Measurements from ENCODE around the gene QRFP.

QRFP gene

GRCh38 chr9:130880599-130881220, 15.9 kb downstream of the QRFP start:
- DNase-seq (ENCODE audit: insufficient read length, low spot score) (no peak), FAIRE-seq (no peak)
- TF ChIP-seq POLR2A (IDR thresholded peaks at IDR 0.05; ENCODE audit: low read depth, low read length): no peak
- no peak for TF ChIP-seq PAX5 (IDR thresholded peaks at IDR 0.05; ENCODE audit: insufficient read depth, low read length, severe bottlenecking)
- no peak for TF ChIP-seq POLR2AphosphoS5 (IDR thresholded peaks at IDR 0.05; ENCODE audit: low read depth, low read length)
- no peak for TF ChIP-seq POU2F2 (IDR thresholded peaks at IDR 0.05; ENCODE audit: low read depth, low read length)
- no peak for TF ChIP-seq SPI1 (IDR thresholded peaks at IDR 0.05; ENCODE audit: low read depth, low read length)
- TF ChIP-seq TAF1 (IDR thresholded peaks at IDR 0.05; ENCODE audit: low read depth, low read length): no peak

- no peak for FAIRE-seq
- TF ChIP-seq PAX5 (IDR thresholded peaks at IDR 0.05; ENCODE audit: insufficient read depth, low read length, severe bottlenecking) (no peak), POU2F2 (IDR thresholded peaks at IDR 0.05; ENCODE audit: low read depth, low read length) (no peak), TAF1 (IDR thresholded peaks at IDR 0.05; ENCODE audit: low read depth, low read length) (no peak), POLR2AphosphoS5 (IDR thresholded peaks at IDR 0.05; ENCODE audit: low read depth, low read length) (no peak), SPI1 (IDR thresholded peaks at IDR 0.05; ENCODE audit: low read depth, low read length) (no peak), POLR2A (IDR thresholded peaks at IDR 0.05; ENCODE audit: low read depth, low read length) (no peak)
- DNase-seq (ENCODE audit: insufficient read length, low spot score): no peak
Measured at GRCh38 chr9:130879863-130880411, 16.7 kb downstream of the QRFP start.

- DNase-seq (ENCODE audit: insufficient read length, low spot score) (no peak), FAIRE-seq (no peak)
- TF ChIP-seq PAX5 (IDR thresholded peaks at IDR 0.05; ENCODE audit: insufficient read depth, low read length, severe bottlenecking) (no peak), POLR2A (IDR thresholded peaks at IDR 0.05; ENCODE audit: low read depth, low read length) (no peak), POLR2AphosphoS5 (IDR thresholded peaks at IDR 0.05; ENCODE audit: low read depth, low read length) (no peak)
Measured at GRCh38 chr9:130878295-130878694, 18.3 kb downstream of the QRFP start.

GRCh38 chr9:130877300-130877699, 19.3 kb downstream of the QRFP start:
- DNase-seq (ENCODE audit: insufficient read length, low spot score) (no peak), FAIRE-seq (no peak)
- TF ChIP-seq TAF1 (IDR thresholded peaks at IDR 0.05; ENCODE audit: low read depth, low read length) (no peak), SPI1 (IDR thresholded peaks at IDR 0.05; ENCODE audit: low read depth, low read length) (no peak), PAX5 (IDR thresholded peaks at IDR 0.05; ENCODE audit: insufficient read depth, low read length, severe bottlenecking) (no peak), POLR2AphosphoS5 (IDR thresholded peaks at IDR 0.05; ENCODE audit: low read depth, low read length) (no peak), POLR2A (IDR thresholded peaks at IDR 0.05; ENCODE audit: low read depth, low read length) (no peak)

GRCh38 chr9:130874783-130875182, 21.8 kb downstream of the QRFP start:
- TF ChIP-seq PAX5 (IDR thresholded peaks at IDR 0.05; ENCODE audit: insufficient read depth, low read length, severe bottlenecking): no peak
- TF ChIP-seq SPI1 (IDR thresholded peaks at IDR 0.05; ENCODE audit: low read depth, low read length): no peak
- no peak for TF ChIP-seq TAF1 (IDR thresholded peaks at IDR 0.05; ENCODE audit: low read depth, low read length)
- TF ChIP-seq POLR2A (IDR thresholded peaks at IDR 0.05; ENCODE audit: low read depth, low read length): no peak
- no peak for TF ChIP-seq POU2F2 (IDR thresholded peaks at IDR 0.05; ENCODE audit: low read depth, low read length)
- no peak for TF ChIP-seq POLR2AphosphoS5 (IDR thresholded peaks at IDR 0.05; ENCODE audit: low read depth, low read length)
- no peak for FAIRE-seq
- no peak for DNase-seq (ENCODE audit: insufficient read length, low spot score)

- FAIRE-seq: no peak
- no peak for DNase-seq (ENCODE audit: insufficient read length, low spot score)
- no peak for TF ChIP-seq PAX5 (IDR thresholded peaks at IDR 0.05; ENCODE audit: insufficient read depth, low read length, severe bottlenecking)
- TF ChIP-seq POLR2A (IDR thresholded peaks at IDR 0.05; ENCODE audit: low read depth, low read length): no peak
- TF ChIP-seq POU2F2 (IDR thresholded peaks at IDR 0.05; ENCODE audit: low read depth, low read length): no peak
- no peak for TF ChIP-seq POLR2AphosphoS5 (IDR thresholded peaks at IDR 0.05; ENCODE audit: low read depth, low read length)
- no peak for TF ChIP-seq SPI1 (IDR thresholded peaks at IDR 0.05; ENCODE audit: low read depth, low read length)
- TF ChIP-seq TAF1 (IDR thresholded peaks at IDR 0.05; ENCODE audit: low read depth, low read length): no peak
Measured at GRCh38 chr9:130873966-130874365, 22.6 kb downstream of the QRFP start.

GRCh38 chr9:130872912-130873503, 23.6 kb downstream of the QRFP start:
- FAIRE-seq (no peak), DNase-seq (ENCODE audit: insufficient read length, low spot score) (no peak)

GRCh38 chr9:130872508-130872907, 24.1 kb downstream of the QRFP start:
- FAIRE-seq: no peak
- TF ChIP-seq POU2F2 (IDR thresholded peaks at IDR 0.05; ENCODE audit: low read depth, low read length): no peak
- TF ChIP-seq SPI1 (IDR thresholded peaks at IDR 0.05; ENCODE audit: low read depth, low read length): no peak
- no peak for TF ChIP-seq POLR2AphosphoS5 (IDR thresholded peaks at IDR 0.05; ENCODE audit: low read depth, low read length)
- TF ChIP-seq POLR2A (IDR thresholded peaks at IDR 0.05; ENCODE audit: low read depth, low read length): no peak
- TF ChIP-seq TAF1 (IDR thresholded peaks at IDR 0.05; ENCODE audit: low read depth, low read length): no peak
- no peak for TF ChIP-seq PAX5 (IDR thresholded peaks at IDR 0.05; ENCODE audit: insufficient read depth, low read length, severe bottlenecking)
- no peak for DNase-seq (ENCODE audit: insufficient read length, low spot score)

More at GRCh38 chr9:130872912-130873503, 23.6 kb downstream of the QRFP start:
- TF ChIP-seq SPI1 (IDR thresholded peaks at IDR 0.05; ENCODE audit: low read depth, low read length) (no peak), POU2F2 (IDR thresholded peaks at IDR 0.05; ENCODE audit: low read depth, low read length) (no peak), POLR2A (IDR thresholded peaks at IDR 0.05; ENCODE audit: low read depth, low read length) (no peak), TAF1 (IDR thresholded peaks at IDR 0.05; ENCODE audit: low read depth, low read length) (no peak), POLR2AphosphoS5 (IDR thresholded peaks at IDR 0.05; ENCODE audit: low read depth, low read length) (no peak), PAX5 (IDR thresholded peaks at IDR 0.05; ENCODE audit: insufficient read depth, low read length, severe bottlenecking) (no peak)

- TF ChIP-seq PAX5 (IDR thresholded peaks at IDR 0.05; ENCODE audit: insufficient read depth, low read length, severe bottlenecking) (no peak), POU2F2 (IDR thresholded peaks at IDR 0.05; ENCODE audit: low read depth, low read length) (no peak), TAF1 (IDR thresholded peaks at IDR 0.05; ENCODE audit: low read depth, low read length) (no peak)
Measured at GRCh38 chr9:130872093-130872492, 24.5 kb downstream of the QRFP start.

More at GRCh38 chr9:130872093-130872492, 24.5 kb downstream of the QRFP start:
- FAIRE-seq (no peak), DNase-seq (ENCODE audit: insufficient read length, low spot score) (no peak)

Data from GM12891 (cell line).